ENCODE measurements around the gene HDAC11. TPM values are rescaled to one million over a fixed set of nuclear protein-coding genes. Genes with fewer than 3 reads are reported as not detected.

HDAC11 gene
- total RNA-seq, 2 donors from 2014 or later: 19.4 to 26.9 TPM

DNA sequence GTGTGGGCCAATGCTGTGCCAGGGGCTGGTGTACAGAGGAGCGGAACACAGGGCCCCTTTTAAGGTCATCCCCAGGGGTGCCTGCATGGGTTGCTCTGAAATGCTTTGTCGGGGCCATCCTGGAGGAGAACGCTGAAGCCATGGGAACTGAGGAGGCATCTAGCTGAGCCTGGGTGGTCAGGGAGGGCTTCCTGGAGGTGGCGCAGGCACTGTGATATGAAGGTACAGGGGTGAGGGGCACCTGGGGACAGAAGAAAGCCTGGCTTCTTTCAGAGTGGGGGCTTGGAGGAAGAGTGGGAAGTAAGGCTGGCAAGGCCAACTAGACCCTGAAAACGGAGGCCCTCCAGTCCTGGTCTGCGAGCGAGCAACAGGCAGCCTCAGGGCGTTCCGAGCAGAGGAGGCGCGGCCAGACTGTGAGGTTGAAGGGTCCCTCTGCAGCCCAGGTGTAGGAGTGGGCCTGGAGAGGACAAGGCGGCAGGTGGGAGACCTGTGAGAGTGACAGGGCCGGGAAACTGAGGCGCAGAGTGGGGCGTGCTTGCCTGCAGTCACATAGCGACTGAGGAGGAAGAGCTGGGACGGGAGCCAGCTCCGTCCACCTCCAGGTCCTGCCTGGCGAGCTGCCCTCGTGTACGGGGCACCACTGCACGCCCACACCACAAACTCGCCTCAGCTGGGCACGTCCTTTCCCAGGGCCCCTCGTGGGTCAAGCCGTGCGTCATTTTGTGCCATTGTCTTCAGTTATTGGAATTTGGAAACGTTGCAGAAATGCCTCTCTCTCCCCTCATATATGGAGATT is 72.9 kb downstream of the HDAC11 start:
- no peaks in the 10 kb centered on the region for H3K27me3 ChIP-seq (replicated peaks; ENCODE audit: insufficient read depth)
- no peaks in the 10 kb centered on the region for H3K9me3 ChIP-seq
- H3K27ac ChIP-seq: no peak overlapping the region
- no peaks in the 10 kb centered on the region for H3K36me3 ChIP-seq
- no peaks in the 10 kb centered on the region for H3K4me1 ChIP-seq (replicated peaks)
- DNase-seq (ENCODE audit: low spot score): no peak
- H3K4me3 ChIP-seq: no peak overlapping the region
- WGBS: 50% methylated on average over 26 of the region's 28 CpGs
- intact Hi-C loops (cut with DNase I): no loop called here
- TF ChIP-seq POLR2A (IDR thresholded peaks at IDR 0.05) (no peak), CTCF (IDR thresholded peaks at IDR 0.05) (no peak), POLR2AphosphoS5 (IDR thresholded peaks at IDR 0.05) (no peak)

DNA sequence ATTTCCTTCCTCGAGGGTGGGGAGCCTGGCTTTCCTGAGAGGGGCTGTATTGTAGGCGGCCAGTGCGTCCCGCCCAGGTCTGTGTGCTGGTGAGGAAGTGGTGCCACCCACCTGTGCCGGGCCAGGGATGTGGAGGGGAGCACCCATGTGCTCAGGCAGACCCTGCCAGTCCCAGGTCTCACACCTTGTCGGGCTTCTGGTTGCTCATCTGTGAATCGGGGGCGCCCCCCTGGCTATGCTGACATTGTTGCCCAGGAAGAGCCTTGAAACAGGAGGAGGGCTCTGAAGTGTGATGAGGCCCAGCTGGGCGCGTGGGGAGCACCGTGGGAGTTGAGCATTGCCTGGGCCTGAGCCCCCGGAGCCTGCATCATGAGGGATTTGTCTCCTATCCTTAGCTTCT is 73.6 kb downstream of the HDAC11 start:
- H3K4me1 ChIP-seq (replicated peaks): no peaks in the 10 kb centered on the region
- H3K27me3 ChIP-seq (replicated peaks; ENCODE audit: insufficient read depth): no peaks in the 10 kb centered on the region
- no peak overlapping the region for H3K4me3 ChIP-seq
- TF ChIP-seq POLR2AphosphoS5 (IDR thresholded peaks at IDR 0.05) (no peak), CTCF (IDR thresholded peaks at IDR 0.05) (no peak), POLR2A (IDR thresholded peaks at IDR 0.05) (no peak)
- H3K27ac ChIP-seq: no peak overlapping the region
- 64% methylated on average over 12 of the region's 12 CpGs for WGBS
- no peaks in the 10 kb centered on the region for H3K9me3 ChIP-seq
- H3K36me3 ChIP-seq: no peaks in the 10 kb centered on the region
- intact Hi-C loops (cut with DNase I): no loop called here
- DNase-seq (ENCODE audit: low spot score): no peak

DNA sequence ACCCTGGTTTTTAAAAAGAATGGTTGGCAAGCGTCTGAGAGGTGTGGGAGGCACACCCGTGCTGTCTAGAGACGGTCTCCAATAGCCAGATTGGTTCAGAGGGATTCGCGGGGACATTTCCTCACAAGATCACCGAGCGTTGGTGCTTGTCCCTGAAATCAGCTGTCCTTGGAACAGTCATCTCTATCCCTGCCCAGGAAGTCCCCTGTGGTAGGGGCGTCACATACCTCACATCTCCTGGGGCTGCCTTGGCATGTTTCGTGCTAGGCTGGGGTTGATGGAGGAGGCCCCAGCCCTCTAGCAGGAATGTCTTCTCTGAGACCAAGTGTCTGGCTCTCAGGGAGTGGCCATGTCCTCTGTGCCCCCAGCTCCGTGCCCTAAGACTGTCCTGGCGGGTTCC is 75.6 kb downstream of the HDAC11 start:
- intact Hi-C loops (cut with DNase I): no loop called here
- WGBS: 80% methylated on average over 11 of the region's 11 CpGs
- Histone ChIP-seq H3K9me3 (no peaks in the 10 kb centered on the region), H3K4me3 (no peak overlapping the region), H3K36me3 (no peaks in the 10 kb centered on the region), H3K4me1 (replicated peaks) (no peaks in the 10 kb centered on the region), H3K27ac (no peak overlapping the region), H3K27me3 (replicated peaks; ENCODE audit: insufficient read depth) (no peaks in the 10 kb centered on the region)
- no peak for DNase-seq (ENCODE audit: low spot score)
- TF ChIP-seq POLR2A (IDR thresholded peaks at IDR 0.05) (no peak), POLR2AphosphoS5 (IDR thresholded peaks at IDR 0.05) (no peak), CTCF (IDR thresholded peaks at IDR 0.05) (no peak)

Small RNAs within 50 kb of the gene (small RNA-seq; reads per million reads assigned to genes)
- gene AC027124.2: 0 reads per million in 2 donors

Other genes starting within 250 kb of the HDAC11 start
- gene NUP210, start 60.0 kb upstream of the HDAC11 start, total RNA-seq: 10 to 100 TPM; 10.6 to 31.2 TPM
- gene FBLN2, start 68.8 kb downstream of the HDAC11 start, total RNA-seq: 100 to 1,000 TPM in 1 of 2 donors, 10 to 100 TPM in 1; 12.8 to 318 TPM

Data from prostate gland (tissue), 2 donors.